ENCODE data around the gene CES2.
A peak's percentile ranks its signal among the peaks of the same experiment; 100 is the strongest.
"Not testable (repeated sequence)": the region's sequence is repeated elsewhere in the genome, so short reads cannot be mapped to it uniquely, and the experiment has no call there.

CES2 gene

DNA sequence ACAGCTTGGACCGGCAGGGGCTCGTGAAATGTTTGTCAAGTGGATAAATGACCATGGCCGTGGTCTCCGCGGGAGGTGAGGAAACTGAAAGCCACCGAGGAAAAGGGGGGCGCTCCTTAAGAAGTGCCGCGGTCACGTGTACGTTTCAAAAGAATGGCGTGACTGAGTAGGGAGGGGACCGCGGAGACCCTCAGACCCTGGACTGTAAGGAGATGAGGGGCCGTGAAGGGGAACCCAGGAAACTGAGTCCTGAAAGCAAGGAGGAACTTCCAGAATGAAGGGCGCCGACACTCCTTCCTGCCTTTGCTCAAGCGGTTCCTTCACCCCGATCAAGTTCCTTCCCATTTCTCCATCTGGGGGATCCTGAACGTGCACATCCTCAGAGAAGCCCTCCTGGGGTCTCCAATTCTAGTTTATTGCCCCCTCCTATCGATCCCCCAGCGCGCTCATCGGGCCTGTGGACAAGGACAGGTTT is 440 bp upstream of the CES2 start:
- not testable (repeated sequence) for DNase-seq (ENCODE audit: low read depth)

DNA sequence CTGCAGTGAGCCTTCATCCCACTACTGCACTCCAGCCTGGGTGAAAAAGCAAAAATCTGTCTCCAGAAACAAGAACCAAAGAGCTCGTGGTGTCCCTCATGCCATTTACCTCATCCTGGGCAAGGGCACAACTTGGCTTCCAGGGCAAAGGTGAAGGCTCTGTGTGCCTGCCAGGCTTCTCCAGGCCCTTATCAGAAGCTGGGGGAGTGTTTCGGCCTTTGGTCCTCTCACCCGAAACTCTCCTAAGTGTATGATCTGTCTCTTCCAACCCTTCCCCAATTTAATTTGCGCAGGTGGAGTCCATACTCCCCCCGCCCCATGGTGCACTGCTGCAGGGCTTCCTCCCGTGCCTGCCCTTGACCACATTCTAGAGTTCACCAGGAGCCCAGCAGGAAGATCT is 1.1 kb downstream of the CES2 start:
- no peak for DNase-seq (ENCODE audit: low read depth)

DNA sequence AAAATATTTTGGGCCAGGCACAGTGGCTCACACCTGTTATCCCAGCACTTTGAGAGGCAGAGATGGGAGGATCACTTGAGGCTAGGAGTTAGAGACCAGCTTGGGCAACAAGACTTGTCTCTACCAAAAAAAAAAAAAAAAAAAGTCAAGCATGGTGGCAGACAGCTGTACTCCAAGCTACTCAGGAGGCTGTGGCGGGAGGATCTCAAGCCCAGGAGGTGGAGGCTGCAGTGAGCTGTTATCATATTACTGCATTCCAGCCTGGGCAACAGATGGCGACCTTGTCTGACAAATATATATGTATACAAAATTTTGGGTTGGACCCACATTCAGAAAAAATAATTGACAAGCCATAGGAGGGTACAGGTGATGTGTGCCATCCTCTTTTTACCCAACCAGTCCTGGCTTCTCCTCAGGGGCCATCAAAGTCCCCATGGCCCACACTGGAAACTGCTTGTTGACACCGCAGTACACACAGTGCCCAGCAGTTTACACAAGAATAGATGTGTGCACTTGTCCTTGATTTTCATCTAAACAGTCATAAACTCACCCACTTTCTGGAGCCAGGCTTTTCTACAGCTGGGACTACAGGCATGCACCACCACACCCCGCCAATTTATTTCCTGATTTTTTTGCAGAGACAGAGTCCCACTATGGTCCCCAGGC is 1.7 kb downstream of the CES2 start:
- DNase-seq (ENCODE audit: low read depth), result no peak

DNA sequence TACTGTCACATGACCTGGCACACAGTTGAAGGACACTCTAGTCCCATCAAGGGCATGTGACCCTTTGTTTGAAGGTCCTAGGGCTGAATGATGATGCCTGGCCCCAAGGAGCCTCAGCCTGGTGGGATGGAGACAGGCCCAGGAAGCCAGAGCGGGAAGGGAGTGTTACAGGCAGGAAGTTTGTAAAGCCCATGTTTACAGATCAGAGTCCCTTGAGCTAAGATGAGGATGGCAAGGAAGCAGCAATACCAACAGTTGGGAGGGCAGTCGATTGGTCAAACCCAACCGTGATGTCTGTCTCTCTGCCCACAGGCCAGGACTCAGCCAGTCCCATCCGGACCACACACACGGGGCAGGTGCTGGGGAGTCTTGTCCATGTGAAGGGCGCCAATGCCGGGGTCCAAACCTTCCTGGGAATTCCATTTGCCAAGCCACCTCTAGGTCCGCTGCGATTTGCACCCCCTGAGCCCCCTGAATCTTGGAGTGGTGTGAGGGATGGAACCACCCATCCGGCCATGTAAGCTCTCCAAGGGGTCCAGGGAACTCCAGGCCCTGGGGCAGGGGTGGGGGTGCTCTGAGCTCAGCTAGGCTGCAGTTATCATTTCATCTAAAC is 2.5 kb downstream of the CES2 start:
- DNase-seq (ENCODE audit: low read depth), result no peak

DNA sequence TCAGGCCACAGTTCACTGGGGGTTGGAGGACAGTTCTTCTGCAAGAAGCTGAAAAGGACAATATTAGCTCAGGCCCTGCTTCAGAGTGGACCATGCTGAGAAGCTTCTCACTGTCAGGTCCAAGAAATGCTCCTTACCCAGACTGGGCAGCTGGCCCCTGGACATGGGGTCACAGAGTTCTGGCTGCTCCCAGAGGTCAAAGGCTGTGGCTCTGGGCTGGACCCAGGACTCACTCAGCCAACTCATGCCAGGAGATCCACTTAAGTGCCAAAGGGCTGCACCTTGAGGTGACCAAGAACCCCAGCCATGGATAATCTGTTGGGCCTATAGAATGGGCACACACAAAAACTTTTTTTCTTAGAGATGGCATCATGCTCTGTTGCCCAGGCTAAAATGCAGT is 4.0 kb downstream of the CES2 start:
- no peak for DNase-seq (ENCODE audit: low read depth)

DNA sequence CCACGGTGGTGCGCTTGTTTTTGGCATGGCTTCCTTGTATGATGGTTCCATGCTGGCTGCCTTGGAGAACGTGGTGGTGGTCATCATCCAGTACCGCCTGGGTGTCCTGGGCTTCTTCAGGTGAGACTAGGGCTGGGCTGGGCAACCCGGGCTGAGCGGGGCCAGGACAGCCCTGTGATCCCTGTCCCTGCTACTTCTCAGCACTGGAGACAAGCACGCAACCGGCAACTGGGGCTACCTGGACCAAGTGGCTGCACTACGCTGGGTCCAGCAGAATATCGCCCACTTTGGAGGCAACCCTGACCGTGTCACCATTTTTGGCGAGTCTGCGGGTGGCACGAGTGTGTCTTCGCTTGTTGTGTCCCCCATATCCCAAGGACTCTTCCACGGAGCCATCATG is 4.9 kb downstream of the CES2 start:
- no peak for DNase-seq (ENCODE audit: low read depth)

DNA sequence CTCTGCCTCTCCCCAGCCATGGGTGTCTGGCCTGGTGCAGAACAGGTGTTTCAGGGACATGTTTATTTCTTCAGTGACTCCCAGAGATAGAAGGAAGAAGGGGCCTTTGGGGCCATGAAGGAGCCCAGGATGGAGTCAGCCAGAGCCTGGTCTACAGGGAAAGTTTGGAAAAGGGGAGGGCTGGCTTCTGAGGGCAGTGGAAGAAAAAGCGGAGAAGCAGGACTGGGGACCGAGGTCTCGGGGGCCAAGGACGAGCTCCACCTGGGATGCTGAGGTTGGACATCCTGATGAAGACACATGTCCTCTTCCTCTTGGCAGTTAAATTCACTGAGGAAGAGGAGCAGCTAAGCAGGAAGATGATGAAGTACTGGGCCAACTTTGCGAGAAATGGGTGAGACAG is 7.7 kb downstream of the CES2 start:
- DNase-seq (ENCODE audit: low read depth), result no peak

DNA sequence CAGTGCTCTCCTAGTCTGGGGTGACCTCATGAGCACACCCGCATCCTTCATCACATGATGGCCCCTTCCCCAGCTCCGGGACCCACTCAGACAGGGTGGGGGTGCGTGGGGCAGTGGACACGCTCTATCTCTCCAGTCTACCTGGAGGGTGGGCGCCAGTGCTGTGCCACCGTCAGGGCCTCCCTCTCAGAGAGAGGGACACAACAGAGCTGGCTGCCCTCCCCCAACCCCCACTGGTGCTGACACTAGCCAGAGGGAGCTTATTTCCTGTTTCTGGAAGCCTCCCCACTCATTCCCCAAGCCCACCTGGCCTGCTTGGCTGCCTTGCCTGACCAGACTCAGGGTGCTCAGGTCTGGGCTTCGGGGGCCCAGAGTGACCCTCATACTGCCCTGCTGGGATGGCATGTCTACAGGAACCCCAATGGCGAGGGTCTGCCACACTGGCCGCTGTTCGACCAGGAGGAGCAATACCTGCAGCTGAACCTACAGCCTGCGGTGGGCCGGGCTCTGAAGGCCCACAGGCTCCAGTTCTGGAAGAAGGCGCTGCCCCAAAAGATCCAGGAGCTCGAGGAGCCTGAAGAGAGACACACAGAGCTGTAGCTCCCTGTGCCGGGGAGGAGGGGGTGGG is 8.2 kb downstream of the CES2 start:
- no peak for DNase-seq (ENCODE audit: low read depth)

DNA sequence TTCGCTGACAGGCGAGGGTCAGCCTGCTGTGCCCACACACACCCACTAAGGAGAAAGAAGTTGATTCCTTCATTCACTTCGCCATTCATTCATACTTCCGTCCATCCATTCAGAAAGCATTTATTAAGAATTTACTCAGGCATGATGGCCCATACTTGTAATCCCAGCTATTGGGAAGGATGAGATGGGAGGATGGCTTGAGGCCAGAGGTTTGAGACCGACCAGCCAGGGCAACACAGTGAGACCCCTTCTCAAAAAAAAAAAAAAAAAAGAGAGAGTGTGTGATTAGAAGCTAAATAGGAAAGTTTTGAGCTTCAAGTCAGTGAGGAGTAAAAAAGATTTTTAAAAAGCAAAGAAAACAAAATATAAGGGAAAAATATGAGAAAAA is 8.7 kb downstream of the CES2 start:
- no peak for DNase-seq (ENCODE audit: low read depth)

DNA sequence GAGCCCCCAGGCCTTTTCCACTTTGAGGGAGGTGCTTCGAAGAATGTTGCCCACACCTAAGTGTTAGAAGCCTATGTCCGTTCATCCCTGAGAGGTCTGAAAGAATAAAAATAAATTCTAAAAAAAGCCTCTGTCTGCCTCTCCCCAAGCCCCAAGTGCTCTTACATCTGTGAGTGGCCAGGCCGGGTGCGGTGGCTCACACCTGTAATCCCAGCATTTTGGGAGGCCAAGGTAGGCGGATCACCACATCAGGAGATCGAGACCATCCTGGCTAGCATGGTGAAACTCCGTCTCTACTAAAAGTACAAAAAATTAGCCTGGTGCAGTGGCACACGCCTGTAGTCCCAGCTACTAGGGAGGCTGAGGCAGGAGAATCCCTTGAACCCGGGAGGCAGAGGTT is 9.7 kb downstream of the CES2 start:
- DNase-seq (ENCODE audit: low read depth), result not testable (repeated sequence)

DNA sequence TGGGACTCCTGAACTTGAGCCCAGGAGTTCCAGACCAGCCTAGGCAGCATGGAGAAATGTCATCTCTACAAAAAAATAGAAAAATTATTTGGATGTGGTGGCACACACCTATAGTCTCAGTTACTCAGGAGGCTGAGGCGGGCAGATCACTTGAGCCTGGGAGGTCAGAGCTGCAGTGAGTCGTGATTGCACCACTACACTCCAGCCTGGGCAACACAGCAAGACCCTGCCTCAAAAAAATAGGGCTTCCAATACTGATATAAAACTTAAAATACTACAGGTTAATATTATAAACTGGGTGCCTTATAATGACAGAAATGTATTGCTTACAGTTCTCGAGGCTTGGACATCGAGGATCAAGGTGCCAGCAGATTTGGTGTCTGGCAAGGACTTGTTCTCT is 10.6 kb downstream of the CES2 start:
- DNase-seq (ENCODE audit: low read depth), result no peak

DNA sequence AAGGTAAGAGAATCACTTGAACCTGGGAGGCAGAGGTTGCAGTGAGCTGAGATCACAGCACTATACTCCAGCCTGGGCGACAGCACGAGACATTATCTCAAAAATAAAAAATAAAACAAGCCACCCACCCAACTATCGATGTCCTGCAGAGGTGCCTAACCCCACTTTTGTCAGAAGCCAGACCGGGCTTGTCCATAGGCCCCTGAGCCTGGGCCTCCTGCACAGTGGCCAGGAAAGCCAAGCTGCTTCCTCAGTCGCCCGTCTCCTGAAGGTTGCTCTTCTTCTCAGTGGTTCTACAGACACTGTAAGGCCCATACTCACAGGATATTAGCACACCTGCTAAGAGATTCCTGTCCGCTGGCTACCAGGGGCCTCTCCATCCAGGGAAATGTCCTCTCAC is 11.2 kb downstream of the CES2 start:
- no peak for DNase-seq (ENCODE audit: low read depth)

DNA sequence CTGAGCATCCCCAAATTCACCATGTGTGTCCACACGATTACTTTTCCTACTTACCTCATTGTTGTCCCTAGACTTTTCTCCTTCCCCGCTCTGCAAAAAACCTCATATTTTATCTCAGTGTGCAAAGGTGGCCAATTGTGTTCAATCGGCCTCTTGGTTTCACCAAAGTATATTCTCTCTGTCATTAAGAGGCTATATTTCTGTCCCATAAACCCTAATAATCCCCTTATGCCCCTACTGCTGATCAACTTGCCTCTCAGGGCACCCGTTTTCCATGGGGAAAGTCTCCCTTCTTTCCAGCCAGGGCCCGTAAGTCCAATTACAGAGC is 11.6 kb downstream of the CES2 start:
- DNase-seq (ENCODE audit: low read depth), result no peak

DNA sequence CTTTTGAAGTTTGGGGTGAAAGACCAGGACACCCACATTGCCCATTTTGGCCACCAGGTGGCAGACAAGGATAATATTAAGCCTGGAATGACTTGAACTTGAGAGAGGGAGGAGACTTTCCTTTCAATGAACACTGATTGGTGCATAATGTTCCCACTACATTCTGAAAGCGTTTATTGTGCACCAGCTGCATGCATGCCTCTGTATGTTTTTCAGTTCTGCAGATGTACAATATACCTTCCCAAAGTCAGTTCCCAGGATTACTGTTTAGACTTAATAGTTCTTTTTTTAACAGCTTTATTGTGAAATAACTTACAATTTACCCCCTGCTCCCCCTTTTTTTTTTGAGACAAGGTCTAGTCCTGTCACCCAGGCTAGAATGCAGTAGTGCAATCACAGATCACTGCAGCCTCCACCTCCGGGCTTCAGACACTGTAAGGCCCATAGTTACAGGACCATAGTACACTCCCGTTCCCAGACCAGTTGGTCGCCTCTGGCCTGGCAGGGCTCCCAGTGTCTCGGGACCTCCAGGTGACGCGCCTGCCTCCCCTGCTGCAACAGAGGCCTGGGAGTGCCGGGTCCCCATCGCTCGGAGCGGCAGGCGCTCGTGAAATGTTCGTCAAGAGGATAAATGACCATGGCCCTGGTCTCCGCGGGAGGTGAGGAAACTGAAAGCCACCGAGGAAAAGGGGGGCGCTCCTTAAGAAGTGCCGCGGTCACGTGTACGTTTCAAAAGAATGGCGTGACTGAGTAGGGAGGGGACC is 12.2 kb downstream of the CES2 start:
- DNase-seq (ENCODE audit: low read depth), result peak; percentile 68

DNA sequence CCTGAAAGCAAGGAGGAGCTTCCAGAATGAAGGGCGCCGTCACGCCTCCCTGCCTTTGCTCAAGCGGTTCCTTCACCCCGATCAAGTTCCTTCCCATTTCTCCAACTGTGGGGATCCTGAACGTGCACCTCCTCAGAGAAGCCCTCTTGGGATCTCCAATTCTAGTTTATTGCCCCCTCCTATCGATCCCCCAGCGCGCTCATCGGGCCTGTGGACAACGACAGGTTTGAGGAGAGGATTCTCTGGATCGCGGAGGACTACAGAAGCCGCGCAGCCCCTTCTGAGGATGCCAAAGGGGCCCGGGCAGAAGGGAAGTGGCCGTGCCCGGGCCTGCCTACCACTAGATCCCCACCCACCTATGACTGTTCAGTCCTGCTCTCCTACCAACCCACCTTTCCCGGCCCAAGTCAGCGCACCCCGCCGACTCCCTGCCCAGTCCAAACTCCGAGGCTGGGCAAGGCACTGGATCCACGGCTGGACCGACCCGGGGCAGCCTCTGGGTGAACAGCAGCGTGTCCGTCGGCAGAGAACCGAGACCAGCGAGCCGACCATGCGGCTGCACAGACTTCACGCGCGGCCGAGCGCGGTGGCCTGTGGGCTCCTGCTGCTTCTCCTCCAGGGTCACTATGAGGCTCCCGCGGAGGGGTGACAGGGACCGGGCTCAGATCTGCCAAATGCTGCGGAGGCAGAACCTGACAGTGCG is 13.0 kb downstream of the CES2 start:
- DNase-seq (ENCODE audit: low read depth), result no peak

DNA sequence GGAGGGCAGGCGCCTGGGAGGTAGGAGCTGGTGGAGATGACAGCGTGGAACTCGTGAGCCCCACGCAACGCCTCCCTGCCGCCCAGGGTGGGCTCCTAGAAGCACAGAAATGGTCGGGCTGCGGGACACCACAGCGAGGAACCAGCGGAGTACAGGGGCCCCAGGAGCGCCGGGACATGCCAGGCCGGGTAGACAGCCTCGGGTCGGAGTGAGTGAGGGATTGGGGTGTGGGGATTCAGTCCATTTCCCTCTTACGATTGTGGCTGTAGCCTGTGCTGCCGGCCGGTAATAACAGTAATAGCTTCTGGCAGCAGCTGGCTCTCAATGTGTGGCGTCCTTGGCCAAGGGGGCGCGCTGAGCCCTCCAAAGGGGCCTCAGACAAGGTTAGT is 13.5 kb downstream of the CES2 start:
- DNase-seq (ENCODE audit: low read depth), result no peak

DNA sequence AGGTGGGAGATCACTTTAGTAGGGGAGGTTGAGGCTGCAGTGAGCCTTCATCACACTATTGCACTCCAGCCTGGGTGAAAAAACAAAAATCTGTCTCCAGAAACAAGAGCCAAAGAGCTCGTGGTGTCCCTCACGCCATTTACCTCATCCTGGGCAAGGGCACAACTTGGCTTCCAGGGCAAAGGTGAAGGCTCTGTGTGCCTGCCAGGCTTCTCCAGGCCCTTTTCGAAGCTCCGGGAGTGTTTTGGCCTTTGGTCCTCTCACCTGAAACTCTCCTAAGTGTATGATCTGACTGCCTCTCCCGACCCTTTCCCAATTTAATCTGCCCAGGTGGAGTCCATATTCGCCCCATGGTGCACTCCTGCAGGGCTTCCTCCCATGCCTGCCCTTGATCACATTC is 14.2 kb downstream of the CES2 start:
- DNase-seq (ENCODE audit: low read depth), result no peak

DNA sequence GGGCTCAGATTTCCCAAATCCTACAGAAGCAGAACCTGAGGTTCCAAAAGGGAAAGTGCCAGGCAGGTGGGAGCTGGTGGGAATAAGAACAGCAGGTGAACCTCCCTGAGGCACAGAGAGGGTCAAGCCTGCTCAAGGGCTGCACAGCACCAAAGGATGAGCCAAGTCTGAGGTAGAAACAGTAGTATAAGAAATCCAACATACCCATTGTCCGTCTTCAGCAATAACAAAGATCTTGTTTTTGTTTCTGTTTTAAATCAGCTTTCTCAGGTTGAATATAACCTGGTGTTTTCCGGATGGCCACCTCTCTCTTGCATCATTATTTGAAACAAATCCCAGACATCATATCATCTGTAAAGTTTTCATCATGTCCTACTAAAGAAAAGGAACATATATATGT is 15.1 kb downstream of the CES2 start:
- no peak for DNase-seq (ENCODE audit: low read depth)

DNA sequence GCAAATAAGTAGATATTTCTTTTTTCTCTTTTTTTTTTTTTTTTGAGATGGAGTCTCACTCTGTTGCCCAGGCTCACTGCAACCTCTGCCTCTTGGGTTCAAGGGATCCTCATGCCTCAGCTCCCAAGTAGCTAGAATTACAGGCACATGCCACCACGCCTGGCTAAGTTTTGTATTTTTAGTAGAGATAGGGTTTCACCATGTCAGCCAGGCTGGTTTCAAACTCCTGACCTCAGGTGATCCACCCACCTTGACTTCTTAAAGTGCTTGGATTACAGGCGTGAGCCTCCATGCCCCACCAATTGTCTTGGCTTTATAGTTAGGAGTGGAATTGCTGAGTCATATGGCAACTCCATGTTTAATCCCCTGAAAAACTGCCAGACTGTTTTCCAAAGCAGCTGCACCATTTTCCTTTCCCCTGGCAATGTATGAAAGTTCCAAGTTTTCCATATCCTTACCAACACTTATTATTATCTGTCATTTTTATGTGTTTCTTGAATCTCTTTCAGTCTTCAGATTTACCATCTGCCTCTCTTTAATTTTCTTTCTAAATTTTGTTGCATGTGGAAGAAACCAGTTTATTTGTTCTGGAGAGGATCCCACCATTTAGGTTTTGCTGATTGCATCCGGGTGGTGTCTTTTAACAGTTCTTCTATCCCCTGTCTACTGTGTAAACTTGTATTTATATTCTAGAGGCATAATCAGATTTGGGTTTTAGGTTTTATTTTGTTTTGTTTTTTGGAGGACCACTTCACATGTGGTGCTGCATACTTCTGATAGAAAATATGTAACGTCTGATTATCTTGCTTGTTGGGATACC is 15.9 kb downstream of the CES2 start:
- DNase-seq (ENCODE audit: low read depth), result no peak

DNA sequence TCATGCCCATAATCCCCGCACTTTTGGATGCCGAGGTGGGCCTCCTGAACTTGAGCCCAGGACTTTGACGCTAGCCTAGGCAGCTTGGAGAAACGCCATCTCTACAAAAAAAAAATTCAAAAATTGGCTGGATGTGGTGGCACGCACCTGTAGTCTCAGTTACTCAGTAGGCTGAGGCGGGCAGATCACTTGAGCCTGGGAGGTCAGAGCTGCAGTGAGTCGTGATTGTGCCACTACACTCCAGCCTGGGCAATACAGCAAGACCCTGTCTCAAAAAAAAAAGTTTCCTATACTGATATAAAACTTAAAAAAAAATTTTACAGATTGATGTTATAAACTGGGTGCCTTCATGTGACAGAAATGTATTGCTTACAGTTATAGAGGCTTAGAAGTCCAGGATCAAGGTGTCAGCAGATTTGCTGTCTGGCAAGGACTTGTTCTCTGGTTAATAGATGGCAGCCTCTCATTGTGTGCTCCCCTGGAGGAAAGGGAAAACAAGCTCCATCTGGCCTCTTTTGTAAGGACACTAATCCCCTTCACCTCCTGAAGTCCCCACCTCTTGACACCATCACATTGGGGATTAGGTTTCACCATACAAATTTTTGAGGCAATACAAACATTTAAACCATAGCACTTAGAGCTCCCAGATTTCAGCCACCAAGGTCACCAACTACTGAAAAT is 17.3 kb downstream of the CES2 start:
- no peak for DNase-seq (ENCODE audit: low read depth)

DNA sequence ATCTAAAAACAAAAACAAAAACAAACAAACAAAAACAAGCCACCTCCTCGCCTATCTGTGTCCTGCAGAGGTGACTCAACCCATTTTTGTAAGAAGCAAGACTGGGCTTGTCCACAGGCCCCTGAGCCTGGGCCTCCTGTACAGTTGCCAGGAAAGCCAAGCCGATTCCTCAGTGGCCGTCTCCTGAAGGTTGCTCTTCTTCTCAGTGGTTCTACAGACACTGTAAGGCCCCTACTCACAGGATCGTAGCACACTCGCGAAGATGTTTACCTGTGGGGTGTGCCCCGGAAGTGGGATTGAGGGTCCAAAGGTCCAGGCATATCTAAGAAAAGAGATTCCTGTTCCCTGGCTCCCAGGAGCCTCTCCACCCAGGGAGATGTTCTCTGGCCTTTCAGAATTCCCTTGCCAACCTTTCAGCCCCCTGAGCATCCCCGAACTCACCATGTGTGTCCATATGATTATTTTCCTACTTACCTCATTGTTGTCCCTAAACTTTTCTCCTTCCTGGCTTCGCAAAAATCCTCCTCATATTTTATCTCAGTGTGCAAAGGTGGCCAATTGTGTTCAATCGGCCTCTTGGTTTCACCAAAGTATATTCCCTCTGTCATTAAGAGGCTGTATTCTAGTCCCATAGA is 18.3 kb downstream of the CES2 start:
- no peak for DNase-seq (ENCODE audit: low read depth)

Measured in stimulated activated CD8-positive, alpha-beta memory T cell treated with anti-CD3 and anti-CD28 coated beads, Interleukin-7, amount 100 ng/mL, for 24 hours (primary cell).